Measurements from ENCODE around the gene METTL3.

Gene METTL3

DNA sequence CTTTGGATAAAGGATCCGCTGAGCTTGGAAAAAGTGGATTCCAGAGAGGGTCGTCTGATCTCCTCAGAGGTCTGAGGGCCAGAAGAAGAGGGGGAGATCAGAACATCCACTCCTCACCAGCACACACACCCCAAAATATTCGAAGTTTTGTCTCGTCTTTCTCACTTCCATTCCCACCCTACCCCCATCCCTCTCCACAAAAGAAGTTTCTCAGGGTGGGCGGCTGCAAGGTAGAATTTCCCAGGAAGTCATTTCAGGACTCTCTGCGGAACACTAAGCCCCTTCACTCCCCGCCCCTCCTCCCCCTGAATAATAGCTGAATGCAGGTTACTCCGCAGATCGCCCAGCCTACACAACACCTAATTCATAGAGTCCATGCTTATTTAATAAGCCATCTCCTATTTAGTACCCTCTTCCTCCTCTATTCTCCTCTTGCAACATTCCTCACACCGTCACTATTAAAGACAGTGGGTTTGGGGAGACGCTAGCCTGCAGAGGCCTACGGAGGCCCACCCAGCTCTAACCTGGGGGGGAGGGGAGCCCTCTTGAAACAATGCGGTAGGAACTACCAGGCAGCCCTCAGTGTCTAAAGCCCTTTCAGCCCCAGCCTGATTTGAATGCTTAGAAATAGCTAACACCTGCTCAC, 15.7 kb upstream of the METTL3 start:
- peak overlapping the region; percentile 59 to 73 for H3K4me3 ChIP-seq (replicated peaks in 1 of 2; ENCODE audit: low read depth in 2 of 2, low read length in 2 of 2)
- DNase-seq (ENCODE audit: low read depth in 2 of 2), result no peak
- TF ChIP-seq, protein P1, sequence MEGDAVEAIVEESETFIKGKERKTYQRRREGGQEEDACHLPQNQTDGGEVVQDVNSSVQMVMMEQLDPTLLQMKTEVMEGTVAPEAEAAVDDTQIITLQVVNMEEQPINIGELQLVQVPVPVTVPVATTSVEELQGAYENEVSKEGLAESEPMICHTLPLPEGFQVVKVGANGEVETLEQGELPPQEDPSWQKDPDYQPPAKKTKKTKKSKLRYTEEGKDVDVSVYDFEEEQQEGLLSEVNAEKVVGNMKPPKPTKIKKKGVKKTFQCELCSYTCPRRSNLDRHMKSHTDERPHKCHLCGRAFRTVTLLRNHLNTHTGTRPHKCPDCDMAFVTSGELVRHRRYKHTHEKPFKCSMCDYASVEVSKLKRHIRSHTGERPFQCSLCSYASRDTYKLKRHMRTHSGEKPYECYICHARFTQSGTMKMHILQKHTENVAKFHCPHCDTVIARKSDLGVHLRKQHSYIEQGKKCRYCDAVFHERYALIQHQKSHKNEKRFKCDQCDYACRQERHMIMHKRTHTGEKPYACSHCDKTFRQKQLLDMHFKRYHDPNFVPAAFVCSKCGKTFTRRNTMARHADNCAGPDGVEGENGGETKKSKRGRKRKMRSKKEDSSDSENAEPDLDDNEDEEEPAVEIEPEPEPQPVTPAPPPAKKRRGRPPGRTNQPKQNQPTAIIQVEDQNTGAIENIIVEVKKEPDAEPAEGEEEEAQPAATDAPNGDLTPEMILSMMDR (IDR thresholded peaks at IDR 0.05; ENCODE audit: low read depth, low read length), result no peak

GRCh38 chr14:21525962-21526671, 15.0 kb upstream of the METTL3 start, which contains the start of gene SALL2:
Gene SALL2 (minus strand): TSS chr14:21526346. CDS start chr14:21526127, 219 bp downstream.
- TF ChIP-seq, protein P1 (IDR thresholded peaks at IDR 0.05; ENCODE audit: low read depth, low read length), result no peak
- DNase-seq (ENCODE audit: low read depth in 2 of 2), result peak; percentile 9 to 74
- peak within 1 kb of the TSS; percentile 59 to 73 for H3K4me3 ChIP-seq (replicated peaks in 1 of 2; ENCODE audit: low read depth in 2 of 2, low read length in 2 of 2)

DNA sequence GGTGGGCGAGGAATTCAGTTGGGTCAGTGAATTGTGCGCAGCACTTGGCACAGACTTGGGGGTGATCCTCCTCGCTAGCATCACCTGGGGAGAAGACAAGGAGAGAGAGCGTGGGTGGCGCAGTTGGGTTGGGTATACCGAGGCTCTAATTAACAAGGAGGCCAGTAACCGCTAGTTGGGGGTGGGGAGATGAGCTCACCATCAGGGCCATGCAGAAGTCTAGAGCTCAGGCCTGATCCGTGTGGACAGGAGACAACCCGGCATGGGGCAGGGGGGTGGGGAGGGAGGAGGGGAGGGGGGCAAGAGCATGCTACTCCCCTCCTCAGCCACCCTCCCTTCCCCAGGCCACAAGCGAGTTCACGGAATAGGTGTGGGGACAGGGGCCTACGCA, 14.4 kb upstream of the METTL3 start:
- DNase-seq (ENCODE audit: low read depth in 2 of 2), result peak in 1 of 2 donors; percentile 16
- TF ChIP-seq, protein P1 (IDR thresholded peaks at IDR 0.05; ENCODE audit: low read depth, low read length), result no peak
- peak overlapping the region; percentile 59 to 73 for H3K4me3 ChIP-seq (replicated peaks in 1 of 2; ENCODE audit: low read depth in 2 of 2, low read length in 2 of 2)

GRCh38 chr14:21524575-21525490, 13.7 kb upstream of the METTL3 start:
- peak overlapping the region in 1 of 2 donors; percentile 73 for H3K4me3 ChIP-seq (replicated peaks in 1 of 2; ENCODE audit: low read depth in 2 of 2, low read length in 2 of 2)
- TF ChIP-seq, protein P1 (IDR thresholded peaks at IDR 0.05; ENCODE audit: low read depth, low read length), result no peak
- no peak for DNase-seq (ENCODE audit: low read depth in 2 of 2)

- TF ChIP-seq, protein P1 (IDR thresholded peaks at IDR 0.05; ENCODE audit: low read depth, low read length), result no peak
- no peak for DNase-seq (ENCODE audit: low read depth in 2 of 2)
- H3K4me3 ChIP-seq (replicated peaks in 1 of 2; ENCODE audit: low read depth in 2 of 2, low read length in 2 of 2), result no peak overlapping the region
Measured at GRCh38 chr14:21523203-21523602, 12.1 kb upstream of the METTL3 start.

DNA sequence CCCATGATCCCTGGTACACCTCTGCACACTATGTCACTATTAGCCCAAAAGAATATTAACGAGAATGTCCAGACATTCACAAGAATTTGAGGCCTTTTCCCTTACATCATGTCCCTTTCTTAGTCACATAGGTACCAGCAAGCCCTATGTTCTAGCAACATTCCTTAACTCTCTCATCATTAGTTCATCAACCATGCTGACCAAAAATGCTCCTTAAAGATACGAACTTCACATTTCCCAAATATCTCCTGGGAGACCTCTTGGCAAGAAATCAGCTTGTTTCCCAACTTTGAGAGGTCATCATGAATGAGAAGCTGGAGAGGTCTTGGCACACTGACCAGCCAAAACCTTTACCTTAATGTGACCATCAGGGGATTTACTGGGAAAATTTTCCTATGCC, 10.4 kb upstream of the METTL3 start:
- no peak overlapping the region for H3K4me3 ChIP-seq (replicated peaks in 1 of 2; ENCODE audit: low read depth in 2 of 2, low read length in 2 of 2)
- TF ChIP-seq, protein P1 (IDR thresholded peaks at IDR 0.05; ENCODE audit: low read depth, low read length), result no peak
- DNase-seq (ENCODE audit: low read depth in 2 of 2), result peak; percentile 77 to 92

All from cardiac fibroblast (primary cell).